Pancreas (tissue), 10 donors: ENCODE measurements around the gene PHLDB1. TPM values are rescaled to one million over a fixed set of nuclear protein-coding genes. Genes with fewer than 3 reads are reported as not detected.

Experiments used
- ATAC-seq, 4 donors: fragments of 200-7000 bp; cut with Tn5 transposase; one replicate each; pipeline versions ENCODE4 v1.8.0 to v1.9.1; 2020; ENCODE audit warnings: mild to moderate bottlenecking in 4 of 4, moderate library complexity in 4 of 4
- DNase-seq, 6 donors: peaks; one replicate each; pipeline ENCODE4 v3.0.0-alpha.2; 2020
- FAIRE-seq: peaks from 2 replicates; lab custom pipeline; 2012; peaks lifted over from hg19 to GRCh38; lab: Jason Lieb, UNC
- H3K27ac ChIP-seq, 4 donors: fragments of 200-600 bp; sonication (generic); 1 replicate in 3 of 4; 2 replicates in 1 of 4; pipeline versions ENCODE4 v1.5.0 to v1.8.0; 2020
- H3K27me3 ChIP-seq, 4 donors: fragments of 200-600 bp; one replicate each; pipeline ENCODE4 v1.8.0; 2021
- H3K36me3 ChIP-seq, 3 donors: fragments of 200-600 bp; sonication (generic) in 1 of 3; one replicate each; pipeline versions ENCODE4 v1.5.0 to v1.8.0; 2020 to 2021
- H3K4me1 ChIP-seq, 3 donors: fragments of 200-600 bp; one replicate each; pipeline ENCODE4 v1.8.0; 2021
- H3K4me3 ChIP-seq, 4 donors: fragments of 200-600 bp; sonication (generic) in 2 of 4; one replicate each; pipeline versions ENCODE4 v1.5.0 to v1.8.0; 2020 to 2021
- H3K9me3 ChIP-seq, 4 donors: fragments of 200-600 bp; one replicate each; pipeline ENCODE4 v1.8.0; 2021
- WGBS, 2 donors: extraction: QIAGEN DNeasy Blood & Tissue Kit; methylation state at CpG; one replicate each; pipeline ENCODE4 v1.1.7; 2013; 5-methylcytosine and 5-hydroxymethylcytosine counted together
- intact Hi-C, 3 donors: fragments of 100-400 bp; cut with DNase I; formaldehyde crosslinking; loops; one replicate each; pipeline versions ENCODE4 v1.11.1 to v1.14.2; 2022
- polyA plus RNA-seq, 2 donors: library from polyadenylated mRNA; stranded (reverse); fragments of 200-250 nt; gene quantifications; one replicate each; pipeline ENCODE4 v1.2.3, GENCODE V29; 2013
- total RNA-seq, 6 donors: library from RNA; stranded (reverse); fragmentation: NEBNext Ultra II Directional in 4 of 6; extraction: Animal tissue kit (Norgen Biotek cat#: 25700) in 4 of 6; gene quantifications; one replicate each; pipeline versions ENCODE4 v1.2.1 to v1.2.4, GENCODE V29; 2021 to 2023
- TF ChIP-seq, protein P1 (sequence below), 4 donors: fragments of 200-600 bp; sonication (generic) in 3 of 4; IDR thresholded peaks; one replicate each; pipeline versions ENCODE4 v1.5.0 to v1.8.0; 2021; ENCODE audit warnings: antibody characterized with exemption in 4 of 4
- donor health status: healthy with polysubstance abuse.
- donor health status: DM: no; HTN: no; CAD: no; lungs with moderate emphysema.
- donor health status: DM: no; HTN: no; CAD: no.
- donor health status: control.
- donor health status: control.
- donor health status: Bipolar disorder and iron deficiency.
- donor health status: DM: yes; HTN: yes; CAD: no.
- donor health status: DM: no; HTN: no; CAD: no.
- donor health status: DM: no; HTN: no; CAD: no.
- donor health status: DM: yes; HTN: yes; CAD: no.

PHLDB1 gene
- total and polyA plus RNA-seq, 8 donors, result 29.3 to 153 (median 48.0) TPM

GRCh38 chr11:118605116-118605867 is 2.1 kb upstream of the PHLDB1 start:
- Histone ChIP-seq H3K4me1 (no peaks in the 10 kb centered on the region), H3K36me3 (peaks cover 11 to 23% (median 16%) of the 10 kb centered on the region in 3 donors), H3K27ac (peak overlapping the region; percentile 9 to 65 (median 44)), H3K27me3 (no peaks in the 10 kb centered on the region), H3K9me3 (no peaks in the 10 kb centered on the region), H3K4me3 (no peak overlapping the region)
- TF ChIP-seq, protein P1, sequence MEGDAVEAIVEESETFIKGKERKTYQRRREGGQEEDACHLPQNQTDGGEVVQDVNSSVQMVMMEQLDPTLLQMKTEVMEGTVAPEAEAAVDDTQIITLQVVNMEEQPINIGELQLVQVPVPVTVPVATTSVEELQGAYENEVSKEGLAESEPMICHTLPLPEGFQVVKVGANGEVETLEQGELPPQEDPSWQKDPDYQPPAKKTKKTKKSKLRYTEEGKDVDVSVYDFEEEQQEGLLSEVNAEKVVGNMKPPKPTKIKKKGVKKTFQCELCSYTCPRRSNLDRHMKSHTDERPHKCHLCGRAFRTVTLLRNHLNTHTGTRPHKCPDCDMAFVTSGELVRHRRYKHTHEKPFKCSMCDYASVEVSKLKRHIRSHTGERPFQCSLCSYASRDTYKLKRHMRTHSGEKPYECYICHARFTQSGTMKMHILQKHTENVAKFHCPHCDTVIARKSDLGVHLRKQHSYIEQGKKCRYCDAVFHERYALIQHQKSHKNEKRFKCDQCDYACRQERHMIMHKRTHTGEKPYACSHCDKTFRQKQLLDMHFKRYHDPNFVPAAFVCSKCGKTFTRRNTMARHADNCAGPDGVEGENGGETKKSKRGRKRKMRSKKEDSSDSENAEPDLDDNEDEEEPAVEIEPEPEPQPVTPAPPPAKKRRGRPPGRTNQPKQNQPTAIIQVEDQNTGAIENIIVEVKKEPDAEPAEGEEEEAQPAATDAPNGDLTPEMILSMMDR (IDR thresholded peaks at IDR 0.05), result no peak
- peak in 3 of 4 donors; percentile 1 to 11 (median 7) for ATAC-seq
- intact Hi-C loops, result no loop called here
- no peak for FAIRE-seq
- peak in 1 of 6 donors; percentile 28 for DNase-seq
- 36 to 40% methylated on average over 10 of the region's 10 CpGs for WGBS, 2 donors

GRCh38 chr11:118606157-118606843 is 1.1 kb upstream of the PHLDB1 start:
- ATAC-seq, result peak in 3 of 4 donors; percentile 7 to 35 (median 27)
- no peaks in the 10 kb centered on the region for H3K9me3 ChIP-seq
- peaks cover 0 to 2% (median 0%) of the 10 kb centered on the region in 3 donors for H3K4me1 ChIP-seq
- no peak for FAIRE-seq
- H3K36me3 ChIP-seq, result peaks cover 3 to 13% (median 11%) of the 10 kb centered on the region in 3 donors
- WGBS, 2 donors, result 47 to 52% methylated on average over 7 of the region's 7 CpGs
- H3K27me3 ChIP-seq, result no peaks in the 10 kb centered on the region
- DNase-seq, result peak in 5 of 6 donors; percentile 56 to 82 (median 71)
- H3K4me3 ChIP-seq, result peak overlapping the region in 2 of 4 donors; percentile 22 to 25
- intact Hi-C loops, result no loop called here
- peak overlapping the region; percentile 9 to 65 (median 44) for H3K27ac ChIP-seq
- TF ChIP-seq, protein P1 (IDR thresholded peaks at IDR 0.05), result no peak

- TF ChIP-seq, protein P1 (IDR thresholded peaks at IDR 0.05), result no peak
- FAIRE-seq (no peak), ATAC-seq (no peak), DNase-seq (peak in 1 of 6 donors; percentile 12)
- Histone ChIP-seq H3K27ac (peak overlapping the region; percentile 6 to 65 (median 44)), H3K4me1 (peaks cover 0 to 5% (median 0%) of the 10 kb centered on the region in 3 donors), H3K4me3 (peak overlapping the region in 2 of 4 donors; percentile 22 to 25), H3K9me3 (no peaks in the 10 kb centered on the region), H3K36me3 (peaks cover 3 to 7% (median 5%) of the 10 kb centered on the region in 3 donors), H3K27me3 (no peaks in the 10 kb centered on the region)
- 44 to 46% methylated on average over 7 of the region's 7 CpGs for WGBS, 2 donors
- intact Hi-C loops, result no loop called here
Observed at GRCh38 chr11:118606844-118607228, 579 bp upstream of the PHLDB1 start.

- ATAC-seq (peak; percentile 36 to 51 (median 44)), FAIRE-seq (no peak), DNase-seq (peak in 4 of 6 donors; percentile 57 to 84 (median 69))
- TF ChIP-seq, protein P1 (IDR thresholded peaks at IDR 0.05), result no peak
- Histone ChIP-seq H3K4me1 (peaks cover 0 to 11% (median 0%) of the 10 kb centered on the region in 3 donors), H3K27me3 (no peaks in the 10 kb centered on the region), H3K27ac (peak overlapping the region; percentile 65 to 78 (median 72)), H3K9me3 (no peaks in the 10 kb centered on the region), H3K36me3 (no peaks in the 10 kb centered on the region), H3K4me3 (peak overlapping the region; percentile 38 to 79 (median 60))
- 26 to 30% methylated on average over 50 to 69 of the region's 69 CpGs for WGBS, 2 donors
- intact Hi-C loops, result no loop called here
Observed at GRCh38 chr11:118608360-118609227, 1.2 kb downstream of the PHLDB1 start.
